ELF-1 (cell line): ENCODE data around the gene OR2M5.
A peak's percentile ranks its signal among the peaks of the same experiment; 100 is the strongest.

Experiments
- DNase-seq: peaks from one replicate; pipeline ENCODE4 v3.0.0-alpha.2; 2016; ENCODE audit warnings: low read depth, low spot score

OR2M5 gene

GRCh38 chr1:248144513-248145198, at the start of gene OR2M5:
Gene OR2M5, plus strand, starts transcription at chr1:248145148. Its CDS starts 0 bp downstream, at chr1:248145148.
- no peak for DNase-seq

- no peak for DNase-seq
Observed at GRCh38 chr1:248098529-248098928, 46.4 kb upstream of the OR2M5 start.

DNA sequence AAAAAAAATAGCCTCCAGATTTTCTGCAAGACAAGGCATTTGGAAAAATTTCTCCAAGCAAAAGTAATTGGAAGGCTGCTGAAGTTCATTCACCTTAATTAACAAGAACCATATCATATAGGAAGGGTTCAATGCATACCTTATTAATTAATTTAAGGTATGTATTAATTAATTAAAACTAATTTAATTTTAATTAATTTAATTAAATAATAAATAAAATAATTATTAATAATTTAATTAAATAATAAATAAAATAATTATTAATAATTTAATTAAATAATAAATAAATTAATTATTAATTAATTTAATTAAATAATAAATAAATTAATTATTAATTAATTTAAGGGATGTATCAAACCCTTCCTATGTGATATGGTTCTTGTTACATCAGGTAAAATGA, 42.1 kb upstream of the OR2M5 start:
- no peak for DNase-seq

- no peak for DNase-seq
Observed at GRCh38 chr1:248111157-248111556, 33.8 kb upstream of the OR2M5 start.

DNA sequence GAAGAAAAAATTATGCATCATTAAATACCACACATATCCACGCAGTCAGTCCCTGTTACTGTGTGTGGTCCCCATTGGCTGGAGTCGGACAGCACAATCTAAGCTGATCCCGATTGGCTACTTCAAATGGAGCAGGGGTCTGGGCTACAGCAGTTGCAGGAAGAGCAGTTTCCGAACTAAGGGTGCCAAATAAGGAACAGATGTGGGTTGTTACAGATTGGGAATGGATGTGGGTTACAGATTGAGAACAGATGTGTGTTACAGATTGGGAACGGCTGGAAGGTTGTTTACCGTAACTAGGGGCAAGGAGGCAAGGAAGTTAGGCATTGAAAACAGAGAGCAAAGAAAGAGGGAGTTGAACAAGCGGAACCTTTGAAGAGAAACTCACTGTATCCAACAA, 30.1 kb upstream of the OR2M5 start:
- DNase-seq: no peak

DNA sequence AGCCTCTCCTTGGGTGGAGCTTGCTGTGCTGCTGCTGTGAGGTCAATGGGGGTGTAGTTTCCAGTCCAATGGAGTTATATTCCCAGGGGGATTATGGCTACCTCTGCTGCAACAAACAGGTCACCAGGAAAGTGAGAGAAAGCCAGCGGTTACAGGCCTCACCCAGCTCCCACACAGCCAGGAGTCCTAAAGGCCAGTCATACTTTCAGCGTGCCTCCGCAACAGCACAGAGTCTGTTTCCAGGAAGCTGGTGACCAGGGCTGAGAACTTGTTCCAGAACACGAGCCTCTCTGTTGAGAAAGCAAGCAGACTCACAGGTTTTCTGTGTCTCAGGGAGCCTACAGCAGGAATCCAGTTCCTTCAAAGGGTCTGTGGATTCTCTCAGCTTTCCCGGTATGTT, 17.3 kb upstream of the OR2M5 start:
- DNase-seq: no peak

DNA sequence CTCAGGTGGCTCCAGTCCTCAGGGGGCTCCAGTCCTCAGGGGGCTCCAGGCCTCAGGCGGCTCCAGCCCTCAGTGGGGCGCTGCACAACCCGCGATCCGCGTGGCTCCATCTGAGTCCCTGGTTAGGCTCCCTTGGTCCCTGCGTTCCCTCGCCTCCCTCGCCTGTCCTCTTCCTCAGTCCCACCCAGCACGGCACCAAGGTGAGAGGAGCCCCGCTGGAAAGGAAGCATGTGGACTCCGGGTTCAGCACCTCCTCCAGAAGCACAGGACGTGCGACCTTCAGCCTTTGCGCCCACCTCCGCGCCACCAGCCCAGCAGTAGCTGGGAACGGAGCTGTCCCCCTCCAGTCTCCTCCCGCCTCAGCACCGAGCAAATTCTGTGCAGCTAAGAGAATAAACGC, 8.1 kb upstream of the OR2M5 start:
- no peak for DNase-seq

- DNase-seq: no peak
Observed at GRCh38 chr1:248140846-248141245, 4.1 kb upstream of the OR2M5 start.

DNA sequence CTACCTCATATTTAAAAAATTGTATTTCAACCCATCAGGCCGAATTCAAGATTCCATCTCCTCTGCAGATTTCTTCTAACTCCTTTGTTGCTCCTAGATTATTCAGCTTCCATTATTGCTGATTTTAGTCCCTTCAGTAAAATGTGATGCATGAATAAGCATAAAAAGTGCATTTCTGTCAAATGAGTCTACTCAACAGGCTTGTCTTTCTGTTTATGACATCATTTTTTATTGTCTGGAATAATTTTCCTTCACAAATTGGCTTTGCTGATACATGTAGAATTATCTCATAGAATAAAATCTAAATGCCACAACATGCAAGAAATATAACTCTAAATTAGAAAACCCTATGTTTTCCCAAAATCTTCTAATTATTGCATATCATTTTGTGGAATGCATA, 1.6 kb upstream of the OR2M5 start:
- no peak for DNase-seq

- no peak for DNase-seq
Observed at GRCh38 chr1:248152056-248152827, 7.3 kb downstream of the OR2M5 start.

DNA sequence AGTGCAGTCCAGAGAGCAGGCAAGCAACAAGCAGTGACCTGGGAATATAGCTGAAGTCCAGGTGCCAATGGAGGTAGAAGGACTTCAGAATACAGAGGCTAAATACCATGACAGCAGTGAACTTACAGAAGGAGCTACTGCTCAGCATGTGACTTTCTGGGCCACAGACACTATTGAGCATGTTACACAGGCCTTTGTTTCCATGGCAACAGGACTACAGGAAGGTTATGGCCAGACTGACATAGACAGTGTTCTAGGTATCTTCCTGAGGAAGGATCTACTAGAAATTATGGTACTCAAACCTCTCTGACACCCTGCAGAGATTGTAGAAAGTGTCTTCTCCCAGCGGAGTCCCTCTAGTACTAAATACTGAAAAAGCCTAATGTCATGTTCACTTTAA, 11.0 kb downstream of the OR2M5 start:
- no peak for DNase-seq

DNA sequence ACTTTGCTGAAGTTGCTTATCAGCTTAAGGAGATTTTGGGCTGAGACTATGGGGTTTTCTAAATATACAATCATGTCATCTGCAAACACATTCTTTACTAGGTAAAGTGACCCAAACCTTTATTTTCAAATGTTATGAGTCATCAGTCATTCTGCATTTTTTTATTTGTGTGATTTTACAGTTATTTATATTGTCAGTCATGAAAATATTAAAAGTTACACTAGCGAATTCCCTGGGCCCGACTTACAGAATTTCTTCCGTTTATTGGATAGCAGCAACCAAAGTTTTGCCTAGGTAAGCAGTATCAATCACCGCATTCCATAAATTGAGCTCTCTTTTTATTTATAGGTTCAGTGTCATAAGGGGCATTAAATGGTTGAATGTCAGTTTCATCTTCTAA, 13.8 kb downstream of the OR2M5 start:
- no peak for DNase-seq

- DNase-seq: no peak
Observed at GRCh38 chr1:248164031-248164430, 19.1 kb downstream of the OR2M5 start.

DNA sequence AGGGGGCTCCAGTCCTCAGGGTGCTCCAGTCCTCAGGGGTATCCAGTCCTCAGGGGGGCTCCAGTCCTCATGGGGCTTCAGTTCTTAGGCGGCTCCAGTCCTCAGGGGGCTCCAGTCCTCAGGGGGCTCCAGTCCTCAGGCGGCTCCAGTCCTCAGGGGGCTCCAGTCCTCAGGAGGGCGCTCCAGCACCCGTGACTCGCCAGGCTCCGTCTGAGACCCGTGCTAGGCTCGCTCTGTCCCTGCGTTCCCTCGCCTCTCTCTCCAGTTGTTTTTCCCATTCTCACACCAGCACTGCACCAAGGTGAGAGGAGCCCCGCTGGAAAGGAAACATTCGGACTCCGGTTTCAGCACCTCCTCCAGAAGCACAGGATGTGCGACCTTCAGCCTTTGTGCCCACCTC, 20.2 kb downstream of the OR2M5 start:
- no peak for DNase-seq

GRCh38 chr1:248174521-248174920, 29.6 kb downstream of the OR2M5 start, which contains the start of gene OR2M2:
Gene OR2M2, plus strand, starts transcription at chr1:248174821. Its CDS starts 5,165 bp downstream, at chr1:248179986.
- no peak for DNase-seq

DNA sequence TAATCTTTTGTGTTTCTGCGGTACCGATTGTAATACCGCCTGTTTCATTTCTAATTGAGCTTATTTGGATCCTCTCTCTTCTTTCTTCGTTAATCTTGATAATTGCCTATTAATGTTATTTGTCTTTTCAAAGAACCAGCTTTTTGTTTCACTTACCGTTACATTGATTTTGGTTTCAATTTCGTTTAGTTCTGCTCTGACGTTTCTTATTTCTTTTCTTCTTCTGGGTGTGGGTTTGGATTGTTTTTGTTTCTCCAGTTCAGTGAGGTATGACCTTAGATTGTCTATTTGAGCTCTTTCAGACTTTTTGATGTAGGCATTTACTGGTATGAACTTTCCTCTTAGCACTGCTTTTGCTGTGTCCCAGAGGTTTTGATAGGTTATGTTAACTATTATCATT, 39.0 kb downstream of the OR2M5 start:
- DNase-seq: no peak

DNA sequence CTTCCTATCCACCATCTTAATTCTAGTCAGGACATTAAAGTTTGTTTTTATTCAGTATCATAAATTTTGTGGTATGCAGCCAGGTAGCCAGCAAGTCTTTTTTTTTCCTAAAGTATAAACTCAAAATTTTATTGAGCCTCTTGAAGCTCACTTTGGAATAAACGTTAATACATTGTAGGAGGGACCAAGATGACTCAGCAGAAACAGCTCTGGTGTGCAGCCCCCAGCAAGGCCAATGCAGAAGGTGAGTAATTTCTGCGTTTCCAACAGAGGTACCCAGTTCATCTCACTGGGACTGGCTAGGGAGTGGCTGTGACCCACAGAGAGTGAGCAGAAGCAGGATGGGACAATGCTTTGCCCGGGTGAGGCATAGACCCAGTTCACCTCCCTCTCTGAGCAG, 42.4 kb downstream of the OR2M5 start:
- no peak for DNase-seq

- DNase-seq: peak; percentile 2
Observed at GRCh38 chr1:248189026-248189425, 44.1 kb downstream of the OR2M5 start.

- no peak for DNase-seq
Observed at GRCh38 chr1:248194117-248194516, 49.2 kb downstream of the OR2M5 start.
